Neuronal stem cell (in vitro differentiated cells): ENCODE results near the gene HSPG2.
A peak's percentile ranks its signal among the peaks of the same experiment; 100 is the strongest.

Experiments
- DNase-seq: peaks from one replicate; pipeline ENCODE4 v3.0.0-alpha.2; 2013; ENCODE audit warnings: low spot score
- H2AFZ ChIP-seq: one replicate; pipeline ENCODE4 v1.6.1; 2013; ENCODE audit warnings: mild to moderate bottlenecking, low read length, inconsistent platforms
- H2AK5ac ChIP-seq: 2 replicates; pipeline ENCODE4 v1.6.1; 2013; ENCODE audit warnings: low read depth, mild to moderate bottlenecking, inconsistent platforms, low read length, moderate library complexity, mixed read lengths
- H2BK120ac ChIP-seq: 2 replicates; pipeline ENCODE4 v1.6.1; 2013; ENCODE audit warnings: low read depth, mild to moderate bottlenecking, inconsistent platforms, low read length, moderate library complexity, mixed read lengths
- H2BK12ac ChIP-seq: one replicate; pipeline ENCODE4 v1.6.1; 2013; ENCODE audit warnings: low read length, inconsistent platforms
- H2BK15ac ChIP-seq: 2 replicates; pipeline ENCODE4 v1.6.1; 2013; ENCODE audit warnings: mild to moderate bottlenecking, low read length, inconsistent platforms, mixed read lengths
- H2BK5ac ChIP-seq: one replicate; pipeline ENCODE4 v1.6.1; 2013; ENCODE audit warnings: inconsistent platforms, mild to moderate bottlenecking, low read length, moderate library complexity
- H3K14ac ChIP-seq: one replicate; pipeline ENCODE4 v1.6.1; 2013; ENCODE audit warnings: low read length, inconsistent platforms
- H3K18ac ChIP-seq: 2 replicates; pipeline ENCODE4 v1.6.1; 2013; ENCODE audit warnings: low read length, inconsistent platforms
- H3K23ac ChIP-seq: 2 replicates; pipeline ENCODE4 v1.6.1; 2013; ENCODE audit warnings: low read depth, mild to moderate bottlenecking, mixed read lengths, low read length, inconsistent platforms; ENCODE audit not compliant: poor library complexity
- H3K27ac ChIP-seq: replicated peaks from 3 replicates; pipeline ENCODE4 v1.5.1; 2013; ENCODE audit warnings: low read length, inconsistent platforms
- H3K27me3 ChIP-seq, 3 experiments: 2 replicates each; pipeline ENCODE4 v1.6.1; 2013; ENCODE audit warnings: low read length in 3 of 3, mild to moderate bottlenecking in 2 of 3, inconsistent platforms in 1 of 3, low read depth in 1 of 3, mixed read lengths in 1 of 3, moderate library complexity in 1 of 3; ENCODE audit not compliant: control insufficient read depth in 3 of 3, insufficient read depth in 3 of 3
- H3K36me3 ChIP-seq, 2 donors: replicated peaks in 1 of 2; 2 replicates each; pipeline ENCODE4 v1.6.1; 2013; ENCODE audit warnings: low read length in 2 of 2; ENCODE audit not compliant: control insufficient read depth in 2 of 2, insufficient read depth in 2 of 2
- H3K4ac ChIP-seq: 2 replicates; pipeline ENCODE4 v1.6.1; 2013; ENCODE audit warnings: inconsistent platforms, mild to moderate bottlenecking, low read length, moderate library complexity
- H3K4me1 ChIP-seq, 2 donors: 1 replicate in 1 of 2; 2 replicates in 1 of 2; pipeline ENCODE4 v1.6.1; 2013; ENCODE audit warnings: low read length in 2 of 2, low read depth in 1 of 2; ENCODE audit not compliant: control insufficient read depth in 2 of 2, insufficient read depth in 1 of 2
- H3K4me2 ChIP-seq: one replicate; pipeline ENCODE4 v1.6.1; 2013; ENCODE audit warnings: mild to moderate bottlenecking, low read length, inconsistent platforms; ENCODE audit not compliant: insufficient read depth, poor library complexity, severe bottlenecking
- H3K4me3 ChIP-seq, 2 donors: 2 replicates each; pipeline ENCODE4 v1.5.1; 2013; ENCODE audit warnings: low read length in 2 of 2, mild to moderate bottlenecking in 2 of 2, inconsistent platforms in 1 of 2, moderate library complexity in 1 of 2
- H3K79me1 ChIP-seq: one replicate; pipeline ENCODE4 v1.6.1; 2013; ENCODE audit warnings: low read depth, mild to moderate bottlenecking, inconsistent platforms, low read length, moderate library complexity
- H3K9ac ChIP-seq: one replicate; pipeline ENCODE4 v1.6.1; 2013; ENCODE audit warnings: mild to moderate bottlenecking, low read depth, low read length, inconsistent platforms; ENCODE audit not compliant: poor library complexity
- H3K9me3 ChIP-seq, 2 donors: replicated peaks in 1 of 2; 2 replicates each; pipeline versions ENCODE3 to v1.6.1; 2013; ENCODE audit warnings: low read length in 2 of 2, mild to moderate bottlenecking in 2 of 2, inconsistent platforms in 1 of 2, low read depth in 1 of 2, mixed read lengths in 1 of 2, moderate library complexity in 1 of 2; ENCODE audit not compliant: control insufficient read depth in 2 of 2, insufficient read depth in 1 of 2
- H4K8ac ChIP-seq: one replicate; pipeline ENCODE4 v1.6.1; 2013; ENCODE audit warnings: low read depth, mild to moderate bottlenecking, inconsistent platforms, low read length, moderate library complexity
- H4K91ac ChIP-seq: one replicate; pipeline ENCODE4 v1.6.1; 2013; ENCODE audit warnings: low read length, low read depth, mild to moderate bottlenecking, inconsistent platforms; ENCODE audit not compliant: poor library complexity
- WGBS, 2 donors: extraction: QIAGEN DNeasy Blood & Tissue Kit; methylation state at CpG; one replicate each; pipeline ENCODE4 v1.1.7; 2013; ENCODE audit warnings: missing lambda C conversion rate in 2 of 2, mixed read lengths in 1 of 2; ENCODE audit not compliant: insufficient read length in 2 of 2, insufficient replicate concordance in 1 of 2; ENCODE audit errors: extremely low coverage in 2 of 2; 5-methylcytosine and 5-hydroxymethylcytosine counted together

Gene HSPG2

DNA sequence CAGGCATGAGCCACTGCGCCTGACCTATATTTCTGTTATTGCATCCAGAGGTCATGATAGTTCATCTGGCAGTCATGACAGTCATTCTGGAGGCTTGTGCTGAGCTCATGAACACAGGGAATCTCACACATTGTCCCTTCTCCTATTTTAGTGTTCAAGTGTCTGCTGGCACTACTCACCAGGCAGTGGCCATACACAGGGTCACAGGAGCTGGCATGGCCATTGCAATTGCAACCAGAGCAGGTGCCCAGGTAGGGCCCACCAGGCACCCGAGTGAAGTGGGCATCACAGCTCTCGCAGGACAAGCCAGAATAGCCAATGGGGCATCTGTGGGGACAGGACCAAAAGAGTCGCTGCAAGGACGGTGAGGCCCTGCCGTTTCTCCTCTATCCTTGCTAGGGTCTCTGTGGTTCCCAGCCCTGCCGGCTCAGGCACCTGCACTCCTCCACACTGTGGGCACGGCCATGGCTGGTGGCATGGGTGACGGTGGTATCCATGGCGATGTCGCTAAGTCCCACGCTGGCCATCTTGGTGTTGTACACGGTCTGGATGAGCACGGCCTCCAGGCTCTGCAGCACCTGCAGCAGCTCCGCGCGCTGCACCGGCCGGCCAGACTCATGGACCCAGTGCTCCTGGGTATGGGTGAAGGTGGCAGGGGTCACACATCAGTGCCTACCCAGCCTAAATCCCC, 57.0 kb downstream of the HSPG2 start:
- H4K91ac ChIP-seq, result no peak overlapping the region
- WGBS, 2 donors, result no CpG with 5 or more reads among the region's 19 CpGs
- peaks cover 54 to 73% of the 10 kb centered on the region in 2 donors for H3K36me3 ChIP-seq
- no peak overlapping the region for H3K27ac ChIP-seq
- no peak overlapping the region for H3K9ac ChIP-seq
- H4K8ac ChIP-seq, result no peak overlapping the region
- H3K23ac ChIP-seq, result peak overlapping the region; percentile 85
- H2BK12ac ChIP-seq, result no peak overlapping the region
- no peak overlapping the region for H3K4ac ChIP-seq
- H2BK15ac ChIP-seq, result no peak overlapping the region
- no peak overlapping the region for H3K14ac ChIP-seq
- H3K4me1 ChIP-seq, result no peaks in the 10 kb centered on the region
- no peak overlapping the region for H3K4me2 ChIP-seq
- DNase-seq, result no peak
- H3K79me1 ChIP-seq, result peaks cover 10% of the 10 kb centered on the region
- no peak overlapping the region for H2AK5ac ChIP-seq
- H2BK5ac ChIP-seq, result no peak overlapping the region
- no peak overlapping the region for H2BK120ac ChIP-seq
- peak overlapping the region; percentile 31 for H3K18ac ChIP-seq
- H3K27me3 ChIP-seq, result no peaks in the 10 kb centered on the region
- peak overlapping the region in 1 of 2 donors; percentile 13 for H3K4me3 ChIP-seq
- no peak overlapping the region for H2AFZ ChIP-seq
- no peaks in the 10 kb centered on the region for H3K9me3 ChIP-seq

- H2BK5ac ChIP-seq, result no peak overlapping the region
- WGBS, 2 donors, result no CpG with 5 or more reads among the region's 11 CpGs
- no peak overlapping the region for H3K14ac ChIP-seq
- H3K4me1 ChIP-seq, result no peaks in the 10 kb centered on the region
- peaks cover 9% of the 10 kb centered on the region for H3K79me1 ChIP-seq
- H3K9me3 ChIP-seq, result no peaks in the 10 kb centered on the region
- no peak overlapping the region for H2BK12ac ChIP-seq
- no peak overlapping the region for H4K91ac ChIP-seq
- H2AFZ ChIP-seq, result no peak overlapping the region
- no peak overlapping the region for H3K9ac ChIP-seq
- no peak overlapping the region for H3K4me3 ChIP-seq
- H3K23ac ChIP-seq, result peak overlapping the region; percentile 55
- peaks cover 55 to 80% of the 10 kb centered on the region in 2 donors for H3K36me3 ChIP-seq
- no peaks in the 10 kb centered on the region for H3K27me3 ChIP-seq
- no peak overlapping the region for H2BK120ac ChIP-seq
- no peak overlapping the region for H2AK5ac ChIP-seq
- H3K4ac ChIP-seq, result no peak overlapping the region
- no peak overlapping the region for H3K27ac ChIP-seq
- no peak overlapping the region for H4K8ac ChIP-seq
- no peak overlapping the region for H3K18ac ChIP-seq
- no peak overlapping the region for H3K4me2 ChIP-seq
- no peak for DNase-seq
- H2BK15ac ChIP-seq, result no peak overlapping the region
These were observed 58.2 kb downstream of the HSPG2 start for GRCh38 chr1:21878840-21879478.

DNA sequence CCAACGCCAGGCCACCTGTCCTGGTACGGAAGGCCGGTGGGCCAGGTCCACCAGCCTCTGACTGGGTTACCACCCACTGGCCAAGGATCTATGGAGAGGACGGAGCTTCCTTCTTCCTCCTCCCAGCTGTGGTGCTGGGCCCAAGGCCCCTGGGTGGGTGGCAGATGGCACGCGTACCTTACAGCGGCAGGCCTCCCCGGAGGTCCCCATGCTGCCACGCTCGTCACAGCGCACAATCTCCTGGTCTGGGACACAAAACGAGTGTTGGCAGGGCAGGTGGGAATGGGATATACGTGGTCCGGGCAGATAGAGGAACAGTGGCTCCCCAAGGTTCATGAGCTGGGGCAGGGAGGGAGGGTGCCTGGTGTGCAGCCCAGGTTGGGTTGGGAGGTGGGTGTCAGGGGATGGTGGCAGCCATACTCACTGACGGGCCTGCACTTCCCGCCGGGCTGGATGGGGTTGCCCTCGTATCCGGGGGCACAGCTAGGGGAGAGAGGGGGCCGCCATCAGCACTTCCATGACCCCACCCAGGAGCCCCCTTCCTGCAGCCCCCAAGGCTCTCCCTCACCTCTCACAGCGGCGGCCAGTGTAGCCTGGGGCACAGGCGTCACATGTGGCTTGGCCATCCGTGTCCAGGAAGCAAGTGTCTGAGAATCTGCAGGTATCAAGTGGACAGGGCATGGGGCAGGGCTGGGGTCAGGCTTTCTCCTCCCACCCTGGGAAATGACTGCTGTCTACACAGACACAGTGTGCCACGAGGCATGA, 58.9 kb downstream of the HSPG2 start:
- H3K4ac ChIP-seq, result no peak overlapping the region
- H3K14ac ChIP-seq, result no peak overlapping the region
- peaks cover 0 to 2% of the 10 kb centered on the region in 2 donors for H3K4me1 ChIP-seq
- H3K27ac ChIP-seq, result no peak overlapping the region
- no peak overlapping the region for H2AFZ ChIP-seq
- no peak overlapping the region for H2AK5ac ChIP-seq
- peak overlapping the region; percentile 29 for H2BK5ac ChIP-seq
- no peaks in the 10 kb centered on the region for H3K27me3 ChIP-seq
- DNase-seq, result no peak
- H3K23ac ChIP-seq, result peak overlapping the region; percentile 43
- H3K9me3 ChIP-seq, result no peaks in the 10 kb centered on the region
- no peak overlapping the region for H3K4me2 ChIP-seq
- no peak overlapping the region for H2BK12ac ChIP-seq
- H3K4me3 ChIP-seq, result no peak overlapping the region
- no peak overlapping the region for H3K9ac ChIP-seq
- peak overlapping the region; percentile 11 for H3K18ac ChIP-seq
- H2BK15ac ChIP-seq, result no peak overlapping the region
- H4K91ac ChIP-seq, result no peak overlapping the region
- no peak overlapping the region for H2BK120ac ChIP-seq
- H3K36me3 ChIP-seq, result peaks cover 54 to 81% of the 10 kb centered on the region in 2 donors
- H4K8ac ChIP-seq, result no peak overlapping the region
- peaks cover 9% of the 10 kb centered on the region for H3K79me1 ChIP-seq
- WGBS, 2 donors, result no CpG with 5 or more reads among the region's 25 CpGs

DNA sequence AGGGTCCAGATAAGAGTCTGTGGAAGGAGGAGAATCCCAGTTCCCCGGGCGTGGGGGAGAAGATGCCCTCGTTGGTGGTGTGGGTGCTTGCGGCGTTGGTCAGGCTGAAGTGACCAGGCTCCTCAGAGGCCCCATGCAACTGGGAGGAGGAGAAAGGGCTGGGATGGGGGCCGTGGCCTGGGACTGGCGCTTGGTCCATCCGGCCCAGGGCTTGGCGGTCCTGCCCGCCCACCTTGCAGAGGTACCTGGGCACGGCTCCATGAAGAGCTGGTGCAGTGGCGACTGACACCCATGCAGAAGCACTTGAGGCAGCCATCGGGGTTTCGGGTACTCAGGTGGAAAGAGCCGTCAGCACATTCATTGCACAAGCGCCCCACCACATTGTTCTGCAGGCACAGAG, 60.8 kb downstream of the HSPG2 start:
- no peaks in the 10 kb centered on the region for H3K9me3 ChIP-seq
- peak overlapping the region; percentile 56 for H2AK5ac ChIP-seq
- H3K36me3 ChIP-seq, result peaks cover 62 to 91% of the 10 kb centered on the region in 2 donors
- H3K27me3 ChIP-seq, result no peaks in the 10 kb centered on the region
- peaks cover 9% of the 10 kb centered on the region for H3K79me1 ChIP-seq
- no peak for DNase-seq
- H2AFZ ChIP-seq, result no peak overlapping the region
- no peak overlapping the region for H3K18ac ChIP-seq
- no peak overlapping the region for H3K4me2 ChIP-seq
- H2BK12ac ChIP-seq, result no peak overlapping the region
- H3K23ac ChIP-seq, result no peak overlapping the region
- H4K91ac ChIP-seq, result no peak overlapping the region
- no peak overlapping the region for H3K4ac ChIP-seq
- peak overlapping the region; percentile 21 for H3K14ac ChIP-seq
- no peak overlapping the region for H2BK5ac ChIP-seq
- H3K9ac ChIP-seq, result no peak overlapping the region
- H2BK15ac ChIP-seq, result no peak overlapping the region
- no peak overlapping the region for H4K8ac ChIP-seq
- peak overlapping the region; percentile 61 for H2BK120ac ChIP-seq
- no CpG with 5 or more reads among the region's 16 CpGs for WGBS, 2 donors
- no peak overlapping the region for H3K4me3 ChIP-seq
- H3K27ac ChIP-seq, result no peak overlapping the region
- peaks cover 0 to 2% of the 10 kb centered on the region in 2 donors for H3K4me1 ChIP-seq
